Activated CD4-positive, alpha-beta T cell treated with anti-CD3 and anti-CD28 coated beads, Interleukin-2, amount 10 ng/mL, durations not matched to agents 7 days and 5 days (primary cell): ENCODE data around the gene MMP24OS. TPM values are rescaled to one million over a fixed set of nuclear protein-coding genes. Genes with fewer than 3 reads are reported as not detected.

Source experiments
- CTCF ChIA-PET: fragments of 350-600 bp; sonication (Branson Sonifier 250); formaldehyde crosslinking; loops from one replicate; lab custom pipeline; 2021; ENCODE audit warnings: antibody characterized with exemption; lab: Charles Lee
- POLR2A ChIA-PET: fragments of 350-600 bp; sonication (Branson Sonifier 250); formaldehyde crosslinking; loops from one replicate; lab custom pipeline; 2021; ENCODE audit warnings: antibody characterized with exemption; lab: Charles Lee
- DNase-seq: peaks from one replicate; pipeline ENCODE4 v3.0.0-alpha.2; 2020
- H3K27ac Mint-ChIP-seq: one replicate; pipeline ENCODE4 v1.8.0; 2021; ENCODE audit warnings: mild to moderate bottlenecking, moderate library complexity, mixed read lengths
- H3K27me3 Mint-ChIP-seq: one replicate; pipeline ENCODE4 v1.8.0; 2021; ENCODE audit warnings: mixed read lengths
- H3K36me3 Mint-ChIP-seq: one replicate; pipeline ENCODE4 v1.8.0; 2021; ENCODE audit warnings: low read depth, mixed read lengths
- H3K4me1 Mint-ChIP-seq: one replicate; pipeline ENCODE4 v1.8.0; 2021; ENCODE audit warnings: mixed read lengths
- H3K4me3 Mint-ChIP-seq: one replicate; pipeline ENCODE4 v1.8.0; 2021; ENCODE audit warnings: mild to moderate bottlenecking, moderate library complexity, mixed read lengths
- H3K9me3 Mint-ChIP-seq: one replicate; pipeline ENCODE4 v1.8.0; 2021; ENCODE audit warnings: mixed read lengths
- total RNA-seq, 2 experiments: library from RNA; stranded (reverse); gene quantifications; one replicate each; pipeline ENCODE4 v1.2.3, GENCODE V29; 2021

The MMP24OS gene
- total RNA-seq, 2 experiments from 2014 or later, result 46.7 to 48.3 TPM

DNA sequence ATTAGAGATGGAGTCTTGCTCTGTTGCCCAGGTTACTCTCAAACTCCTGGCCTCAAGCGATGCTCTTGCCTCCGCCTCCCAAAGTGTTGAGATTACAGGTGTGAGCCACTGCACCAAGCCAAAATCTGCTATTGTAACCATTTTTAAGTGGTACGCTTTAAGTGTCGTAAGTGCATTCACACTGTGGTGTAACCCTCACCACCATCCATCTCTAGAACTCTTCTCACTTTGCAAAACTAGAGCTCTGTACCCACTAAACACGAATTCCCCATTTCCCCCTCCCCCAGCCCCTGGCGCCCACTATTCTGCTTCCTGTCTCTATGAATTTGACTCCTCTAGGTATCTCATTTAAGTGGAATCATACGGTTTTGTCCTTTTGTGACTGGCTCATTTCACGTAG, 17.1 kb upstream of the MMP24OS start:
- POLR2A ChIA-PET, result no interaction called here
- no peaks in the 10 kb centered on the region for H3K4me1 Mint-ChIP-seq
- H3K27ac Mint-ChIP-seq, result no peak overlapping the region
- H3K9me3 Mint-ChIP-seq, result no peaks in the 10 kb centered on the region
- CTCF ChIA-PET, result interaction anchor here (1.6 to 2.2 kb wide), 2 partner anchors 9 to 15 kb away, joined by 4 to 8 read pairs; no protein-coding TSS in a partner anchor
- no peaks in the 10 kb centered on the region for H3K36me3 Mint-ChIP-seq
- peaks cover 4% of the 10 kb centered on the region for H3K27me3 Mint-ChIP-seq
- H3K4me3 Mint-ChIP-seq, result no peak overlapping the region
- no peak for DNase-seq

DNA sequence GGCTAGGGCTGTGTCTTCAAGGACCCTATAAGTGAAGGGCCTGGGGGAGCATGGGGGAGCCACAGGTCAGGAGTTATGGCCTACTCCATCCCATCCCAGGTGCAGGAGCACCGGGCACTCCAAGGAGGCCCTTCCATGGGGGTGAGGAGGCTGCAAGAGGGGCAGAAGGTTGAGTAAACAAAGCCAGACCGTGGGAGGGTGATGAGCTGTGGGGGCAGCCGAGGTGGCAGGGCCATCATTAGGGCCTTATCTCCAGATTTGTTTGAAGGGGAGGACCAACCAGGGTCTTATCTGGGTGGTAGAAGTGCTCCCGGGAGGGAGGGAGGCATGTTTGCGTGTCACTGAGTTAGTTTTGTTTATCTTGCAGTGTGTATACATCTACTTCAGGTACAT, 16.4 kb upstream of the MMP24OS start:
- ChIA-PET CTCF (interaction anchor here (2.2 kb wide), 1 partner anchor 10 kb away, joined by 8 read pairs; no protein-coding TSS in a partner anchor), POLR2A (no interaction called here)
- DNase-seq, result no peak
- H3K9me3 Mint-ChIP-seq, result no peaks in the 10 kb centered on the region
- H3K4me1 Mint-ChIP-seq, result no peaks in the 10 kb centered on the region
- no peak overlapping the region for H3K27ac Mint-ChIP-seq
- no peaks in the 10 kb centered on the region for H3K36me3 Mint-ChIP-seq
- peaks cover 4% of the 10 kb centered on the region for H3K27me3 Mint-ChIP-seq
- no peak overlapping the region for H3K4me3 Mint-ChIP-seq

DNA sequence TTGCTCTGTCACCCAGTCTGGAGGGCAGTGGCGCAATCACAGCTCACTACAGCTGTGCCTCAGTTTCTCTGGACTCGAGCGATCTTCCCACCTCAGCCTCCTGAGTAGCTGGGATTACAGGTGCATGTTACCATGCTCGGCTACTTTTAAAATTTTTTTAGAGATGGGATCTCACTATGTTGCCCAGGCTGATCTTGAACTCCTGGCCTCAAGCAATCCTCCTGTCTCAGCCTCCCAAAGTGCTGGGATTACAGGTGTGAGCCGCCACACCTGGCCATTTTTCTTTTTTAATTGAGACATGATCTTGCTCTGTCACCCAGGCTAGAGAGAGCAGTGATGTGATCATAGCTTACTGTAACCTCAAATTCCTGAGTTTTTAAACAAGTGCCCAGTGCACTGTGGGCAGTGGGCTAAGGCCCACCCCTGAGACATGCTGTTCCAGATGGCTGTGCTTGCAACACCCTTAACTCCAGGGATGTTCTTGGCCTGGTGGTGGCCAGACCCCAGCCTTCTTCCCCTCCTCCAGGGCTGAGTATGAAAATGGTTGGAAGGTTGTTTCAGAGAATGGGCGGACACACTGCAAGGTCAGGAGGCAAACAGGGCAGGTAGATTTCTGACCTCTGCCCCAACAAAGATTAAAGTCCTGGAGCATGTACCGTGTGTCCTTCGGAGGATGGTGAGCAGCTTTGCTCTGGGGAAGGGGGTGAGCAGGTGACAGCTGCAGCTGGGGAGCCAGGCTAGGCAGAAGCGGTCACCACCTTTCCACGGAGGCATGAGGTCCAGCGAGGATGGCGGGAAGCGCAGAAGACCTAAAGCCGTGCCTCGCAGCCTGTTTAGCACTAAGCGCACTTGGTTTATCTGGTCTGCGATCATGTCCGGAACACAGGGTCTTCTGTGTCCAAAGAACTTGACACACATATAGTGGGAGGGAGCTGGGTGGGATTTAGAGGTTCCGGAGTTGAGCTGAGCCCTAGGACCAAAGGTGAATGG, 15.7 kb upstream of the MMP24OS start:
- peaks cover 4% of the 10 kb centered on the region for H3K27me3 Mint-ChIP-seq
- POLR2A ChIA-PET, result no interaction called here
- H3K9me3 Mint-ChIP-seq, result no peaks in the 10 kb centered on the region
- H3K4me3 Mint-ChIP-seq, result no peak overlapping the region
- no peaks in the 10 kb centered on the region for H3K4me1 Mint-ChIP-seq
- no peaks in the 10 kb centered on the region for H3K36me3 Mint-ChIP-seq
- DNase-seq, result no peak
- CTCF ChIA-PET, result interaction anchor here (0.8 to 1.3 kb wide), 3 partner anchors 11 to 62 kb away, joined by 3 read pairs; no protein-coding TSS in a partner anchor
- H3K27ac Mint-ChIP-seq, result no peak overlapping the region

DNA sequence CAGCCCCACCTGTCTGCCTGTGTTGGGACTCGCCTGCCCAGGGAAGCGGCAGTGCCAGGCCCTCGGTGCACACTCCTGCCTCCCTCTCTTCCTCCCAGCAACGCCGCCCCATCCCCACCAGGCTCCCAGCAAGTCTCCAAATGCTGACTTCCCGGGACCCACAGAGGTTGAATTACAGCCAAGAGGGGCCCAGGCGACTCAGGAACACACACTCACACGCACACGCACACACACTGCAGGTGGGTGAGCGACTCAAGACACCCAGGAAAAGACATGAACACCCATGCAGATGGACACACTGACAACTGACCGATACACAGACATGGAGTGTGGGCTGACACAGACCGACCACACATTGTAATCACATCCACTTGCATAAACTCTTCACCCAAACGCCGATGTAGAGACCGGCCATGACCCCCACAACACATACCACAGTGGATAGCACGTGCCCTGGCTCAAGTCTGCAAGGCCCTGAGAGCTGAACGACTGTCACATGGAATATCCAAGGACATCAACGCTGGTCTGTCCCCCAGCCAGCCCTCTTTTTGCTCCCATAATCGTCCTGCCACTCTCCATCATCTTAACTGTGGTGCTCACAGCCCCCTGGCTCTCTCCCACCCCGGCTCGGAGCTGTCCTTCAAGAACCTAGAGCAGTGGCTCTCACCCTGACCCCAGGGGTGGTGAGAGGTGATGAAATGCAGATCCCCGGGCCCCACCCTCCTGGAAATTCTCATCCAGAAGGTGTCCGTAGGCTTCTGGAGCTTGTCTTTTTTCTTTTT, 14.8 kb upstream of the MMP24OS start:
- no peak overlapping the region for H3K4me3 Mint-ChIP-seq
- CTCF ChIA-PET, result interaction anchor here (0.8 to 1.3 kb wide), 3 partner anchors 12 to 63 kb away, joined by 3 read pairs; no protein-coding TSS in a partner anchor
- no peak overlapping the region for H3K27ac Mint-ChIP-seq

DNA sequence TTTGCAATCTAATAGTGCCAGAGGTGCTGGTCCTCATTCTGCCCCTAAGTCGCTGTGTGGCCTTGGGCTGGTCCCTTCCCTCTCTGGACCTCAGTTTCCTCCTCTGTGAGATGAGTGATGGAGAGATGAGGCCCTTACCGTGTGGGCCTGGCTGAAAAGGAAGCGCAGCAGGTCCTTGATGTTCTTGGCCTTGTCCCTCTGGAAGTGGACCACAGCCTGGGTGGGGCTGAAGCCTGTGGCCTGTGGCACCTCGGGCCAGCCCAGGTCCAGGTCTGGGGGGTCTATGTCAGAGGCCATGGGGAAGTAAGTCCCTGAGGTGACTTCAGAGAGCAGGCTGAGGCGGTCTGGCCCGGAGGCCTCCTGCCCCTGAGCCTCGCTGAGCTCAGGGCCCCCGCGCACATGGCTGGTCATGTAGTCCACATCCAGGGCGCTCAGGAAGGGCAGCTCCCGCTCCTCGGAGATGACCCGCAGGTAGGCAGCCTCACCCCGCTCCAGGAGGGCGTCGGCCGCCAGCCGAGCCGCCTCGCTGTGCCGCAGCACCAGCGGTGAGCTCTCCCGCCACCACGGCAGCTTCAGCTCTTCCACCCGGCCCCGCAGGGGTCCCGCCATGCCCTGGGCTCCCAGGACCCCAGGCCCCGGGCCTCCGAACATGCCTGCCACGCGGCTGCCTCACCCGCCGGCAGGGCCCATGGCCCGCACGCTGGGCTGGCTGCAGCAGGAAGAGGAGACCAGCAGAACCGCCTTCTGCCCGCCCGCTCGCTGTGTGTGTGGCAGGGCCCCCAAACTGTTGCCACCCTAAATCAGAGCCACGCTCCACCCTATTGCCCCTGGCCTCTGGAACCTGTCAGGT, 14.0 kb upstream of the MMP24OS start, which contains the start of gene FAM83C:
Gene FAM83C, minus strand, starts transcription at position 772 of the 850 bp plus-strand sequence. Its CDS starts 121 bp downstream, at position 651.
- ChIA-PET POLR2A (no interaction called here), CTCF (interaction anchor here (6.0 kb wide), 1 partner anchor 13 kb away, joined by 45 read pairs; no protein-coding TSS in a partner anchor)
- Mint-ChIP-seq H3K4me3 (no peak within 1 kb of the TSS), H3K36me3 (no peaks in the 10 kb centered on the region), H3K9me3 (no peaks in the 10 kb centered on the region), H3K27me3 (peaks cover 4% of the 10 kb centered on the region), H3K27ac (no peak within 1 kb of the TSS), H3K4me1 (no peaks in the 10 kb centered on the region)
- DNase-seq, result no peak

More for the DNA sequence above, 14.8 kb upstream of the MMP24OS start:
- DNase-seq, result no peak
- H3K4me1 Mint-ChIP-seq, result no peaks in the 10 kb centered on the region
- POLR2A ChIA-PET, result no interaction called here
- no peaks in the 10 kb centered on the region for H3K36me3 Mint-ChIP-seq
- H3K9me3 Mint-ChIP-seq, result no peaks in the 10 kb centered on the region
- peaks cover 4% of the 10 kb centered on the region for H3K27me3 Mint-ChIP-seq

DNA sequence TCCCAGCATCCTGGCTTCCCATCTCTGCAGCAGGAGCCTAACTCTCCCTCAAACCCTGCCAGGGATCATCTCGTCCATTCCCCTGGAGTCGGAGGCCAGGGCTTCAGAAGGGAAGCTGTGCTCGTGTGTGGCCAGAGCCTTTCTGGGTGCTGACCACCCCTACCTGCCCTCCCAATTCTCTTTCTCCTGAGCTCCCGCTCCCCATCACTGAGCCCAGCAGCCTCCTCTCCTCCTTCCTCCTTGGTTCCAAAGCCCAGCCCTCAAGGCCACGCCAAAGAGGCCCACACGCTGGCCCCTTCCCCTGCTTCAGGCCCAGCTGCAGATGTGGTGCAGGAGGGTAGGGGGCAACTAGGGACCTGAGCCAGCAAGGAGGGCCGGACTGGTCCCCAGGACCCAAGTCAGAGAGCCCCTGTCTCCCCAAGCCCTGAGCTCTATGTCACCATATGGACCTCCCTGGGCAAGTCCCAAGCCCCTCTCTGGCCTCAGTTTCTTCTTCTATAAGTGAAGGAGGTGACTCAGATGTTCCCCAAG, 13.0 kb upstream of the MMP24OS start:
- CTCF ChIA-PET, result interaction anchor here (0.6 to 6.0 kb wide), 2 partner anchors 14 to 922 kb away, joined by 3 to 45 read pairs; no protein-coding TSS in a partner anchor

DNA sequence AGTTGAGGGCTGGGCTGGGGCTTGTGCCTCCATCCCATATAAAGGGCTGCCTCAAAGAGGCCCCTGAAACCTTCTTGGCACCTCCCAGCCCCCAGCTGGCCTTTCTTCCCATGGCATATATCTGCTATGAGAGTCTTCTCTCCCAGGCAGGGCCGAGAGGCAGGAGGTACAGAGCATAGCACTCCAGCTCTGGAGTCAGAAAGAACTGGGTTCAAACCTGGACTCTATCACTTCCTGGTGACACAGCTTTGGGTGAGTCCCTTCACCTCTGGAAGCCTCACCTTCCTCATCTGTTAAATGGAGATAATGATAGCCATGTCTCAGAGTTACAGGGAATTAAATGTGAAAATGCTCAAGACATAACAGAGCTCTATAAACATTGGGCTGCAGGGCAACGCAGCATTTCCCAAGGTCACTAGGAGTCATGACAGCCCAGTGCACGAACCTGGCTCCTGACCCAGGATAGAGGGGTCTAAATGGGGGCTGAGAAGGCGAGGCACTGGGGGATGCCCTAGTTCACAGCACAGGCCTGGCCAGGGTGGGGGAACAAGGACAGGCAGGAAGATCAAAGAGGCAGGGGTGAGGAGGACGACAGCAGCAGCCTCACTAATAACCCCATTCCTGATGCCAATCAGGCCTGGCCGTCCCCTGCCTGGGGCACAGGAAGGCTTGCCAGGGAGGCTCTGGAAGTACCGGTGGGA, 12.4 kb upstream of the MMP24OS start:
- peaks cover 3% of the 10 kb centered on the region for H3K27me3 Mint-ChIP-seq
- DNase-seq, result no peak
- H3K36me3 Mint-ChIP-seq, result no peaks in the 10 kb centered on the region
- H3K4me1 Mint-ChIP-seq, result peaks cover 7% of the 10 kb centered on the region
- no peak overlapping the region for H3K27ac Mint-ChIP-seq
- H3K4me3 Mint-ChIP-seq, result no peak overlapping the region
- POLR2A ChIA-PET, result no interaction called here
- H3K9me3 Mint-ChIP-seq, result no peaks in the 10 kb centered on the region
- CTCF ChIA-PET, result interaction anchor here (1.1 to 6.0 kb wide), 2 partner anchors 14 to 154 kb away, joined by 3 to 45 read pairs; no protein-coding TSS in a partner anchor

More for the DNA sequence above, 13.0 kb upstream of the MMP24OS start:
- H3K9me3 Mint-ChIP-seq, result no peaks in the 10 kb centered on the region
- H3K4me1 Mint-ChIP-seq, result peaks cover 2% of the 10 kb centered on the region
- H3K27ac Mint-ChIP-seq, result no peak overlapping the region
- H3K27me3 Mint-ChIP-seq, result peaks cover 4% of the 10 kb centered on the region
- DNase-seq, result no peak
- no peaks in the 10 kb centered on the region for H3K36me3 Mint-ChIP-seq
- POLR2A ChIA-PET, result no interaction called here
- no peak overlapping the region for H3K4me3 Mint-ChIP-seq

DNA sequence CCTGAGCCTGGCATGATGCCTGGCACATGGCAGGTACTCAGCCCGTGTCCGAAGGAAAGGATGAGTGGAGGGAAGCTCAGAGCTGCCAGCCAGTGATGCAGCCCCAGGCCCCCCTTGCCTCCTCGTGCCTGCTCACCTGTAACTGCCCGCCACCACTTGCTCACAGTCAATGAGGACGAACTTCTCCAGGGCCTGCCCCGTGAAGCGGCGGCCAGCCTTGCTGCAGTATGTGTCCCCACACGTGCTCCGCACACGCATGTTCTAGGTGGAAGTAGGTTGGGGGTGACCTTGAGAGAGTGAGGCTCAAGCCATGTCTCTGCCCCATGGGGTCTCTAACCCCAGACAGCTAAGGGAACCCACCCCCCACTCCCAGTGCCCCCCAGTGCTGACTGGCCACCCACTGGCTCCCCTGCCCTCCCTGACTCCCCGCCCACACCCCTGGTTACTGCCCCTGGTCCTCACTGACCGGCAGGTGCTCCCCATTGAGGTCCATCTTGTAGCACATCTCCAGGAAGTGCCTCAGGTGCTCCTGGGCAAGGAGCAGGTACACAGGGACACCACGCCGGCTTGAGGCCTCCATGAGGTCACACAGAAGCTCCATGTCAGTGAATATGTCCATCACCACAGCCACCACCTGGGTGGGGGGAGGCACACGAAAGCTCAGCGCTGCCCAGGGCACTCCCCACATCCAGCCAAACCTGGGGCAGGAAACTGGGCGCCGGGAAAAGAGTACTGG, 10.6 kb upstream of the MMP24OS start:
- POLR2A ChIA-PET, result interaction anchor here (0.6 kb wide), 1 partner anchor 16 kb away, joined by 4 read pairs; no protein-coding TSS in a partner anchor
- peaks cover 16% of the 10 kb centered on the region for H3K4me1 Mint-ChIP-seq
- no peak for DNase-seq
- CTCF ChIA-PET, result interaction anchor here (0.6 to 6.0 kb wide), 7 partner anchors 10 to 192 kb away, joined by 3 to 45 read pairs (median 4); partner anchors contain the start of gene MMP24OS
- no peak overlapping the region for H3K4me3 Mint-ChIP-seq
- no peak overlapping the region for H3K27ac Mint-ChIP-seq
- no peaks in the 10 kb centered on the region for H3K27me3 Mint-ChIP-seq
- peaks cover 2% of the 10 kb centered on the region for H3K36me3 Mint-ChIP-seq
- no peaks in the 10 kb centered on the region for H3K9me3 Mint-ChIP-seq

DNA sequence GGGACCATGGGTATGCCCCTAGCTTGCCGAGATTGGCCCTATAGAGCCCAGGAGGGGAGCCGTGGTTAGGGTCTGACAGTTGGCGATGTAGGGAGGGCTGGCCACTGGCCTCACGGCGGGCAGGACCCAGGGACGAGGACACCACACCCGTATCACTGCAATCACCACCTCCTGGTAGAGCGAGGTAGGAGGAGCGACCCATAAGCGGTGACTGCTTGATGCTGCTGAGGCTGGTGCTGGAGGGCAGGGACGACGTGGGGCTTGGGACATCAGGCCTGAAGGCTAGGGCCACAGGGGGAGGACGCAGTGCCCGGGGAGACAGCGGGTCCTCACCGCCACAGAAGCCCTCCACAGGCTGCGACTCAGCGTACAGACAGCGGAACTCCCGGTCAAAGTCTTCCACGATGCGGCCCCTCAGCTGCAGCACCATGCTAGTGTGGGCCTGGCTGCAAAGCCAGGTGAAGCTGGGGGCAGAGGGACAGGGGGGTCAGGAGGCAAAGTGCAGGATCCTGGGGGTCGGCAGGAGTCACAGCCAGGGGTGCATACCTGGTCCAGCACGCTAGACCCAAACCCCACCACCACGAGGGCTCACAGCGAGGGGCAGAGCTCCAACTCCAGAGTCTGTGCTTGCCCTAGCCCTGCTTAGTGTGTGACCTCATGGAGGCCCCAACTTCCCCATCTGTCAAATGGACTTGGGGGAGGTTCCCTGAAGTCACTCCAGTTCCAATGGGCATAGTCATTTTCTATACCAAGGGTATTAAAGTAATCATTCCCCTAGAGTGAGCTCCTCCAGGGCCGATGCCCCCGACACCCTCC, 9.8 kb upstream of the MMP24OS start:
- Mint-ChIP-seq H3K27ac (no peak overlapping the region), H3K4me3 (no peak overlapping the region), H3K27me3 (no peaks in the 10 kb centered on the region), H3K9me3 (no peaks in the 10 kb centered on the region), H3K36me3 (peaks cover 5% of the 10 kb centered on the region), H3K4me1 (peaks cover 20% of the 10 kb centered on the region)
- CTCF ChIA-PET, result interaction anchor here (0.6 to 6.0 kb wide), 5 partner anchors 11 to 191 kb away, joined by 3 to 45 read pairs (median 4); no protein-coding TSS in a partner anchor
- DNase-seq, result no peak
- POLR2A ChIA-PET, result no interaction called here
